ENCODE measurements around the gene FCMR. TPM values are rescaled to one million over a fixed set of nuclear protein-coding genes. Genes with fewer than 3 reads are reported as not detected.

FCMR gene
- total RNA-seq (100 to 1,000 TPM; 206 to 249 TPM), total RNA-seq (30.7 to 72.9 reads per million in 2 donors)

- Mint-ChIP-seq H3K4me3 (no peak within 1 kb of the TSS), H3K27me3 (no peaks in the 10 kb centered on the region), H3K27ac (no peak within 1 kb of the TSS), H3K36me3 (ENCODE audit: low read depth) (peaks cover 14% of the 10 kb centered on the region), H3K4me1 (peaks cover 38% of the 10 kb centered on the region)
- H3K9me3 ChIP-seq (ENCODE audit: control insufficient read depth, low read length, poor library complexity, severe bottlenecking) = no peaks in the 10 kb centered on the region
- peak in 1 of 3 donors; percentile 26 for DNase-seq
- ATAC-seq = peak; percentile 58
Measured at GRCh38 chr1:206921772-206922265, at the start of gene FCMR. Gene FCMR, minus strand, starts transcription at chr1:206921941. Its CDS starts 87 bp downstream, at chr1:206921854.

GRCh38 chr1:206971029-206971655 is 49.4 kb upstream of the FCMR start:
- no peak for DNase-seq
- Mint-ChIP-seq H3K27ac (no peak overlapping the region), H3K27me3 (peaks cover 33% of the 10 kb centered on the region), H3K36me3 (ENCODE audit: low read depth) (no peaks in the 10 kb centered on the region), H3K4me1 (peaks cover 15% of the 10 kb centered on the region), H3K4me3 (no peak overlapping the region)
- H3K9me3 ChIP-seq (ENCODE audit: control insufficient read depth, low read length, poor library complexity, severe bottlenecking) = no peaks in the 10 kb centered on the region
- ATAC-seq = no peak

GRCh38 chr1:206970446-206970845 is 48.7 kb upstream of the FCMR start, which contains the start of gene FCAMR:
Gene FCAMR, minus strand, starts transcription at chr1:206970460. Its CDS starts 335 bp downstream, at chr1:206970125.
- no peak within 1 kb of the TSS for H3K4me3 Mint-ChIP-seq
- ATAC-seq = no peak

GRCh38 chr1:206969090-206969489 is 47.3 kb upstream of the FCMR start:
- H3K4me1 Mint-ChIP-seq = peaks cover 15% of the 10 kb centered on the region
- H3K27ac Mint-ChIP-seq = no peak overlapping the region
- no peak overlapping the region for H3K4me3 Mint-ChIP-seq
- DNase-seq = no peak
- H3K27me3 Mint-ChIP-seq = peaks cover 38% of the 10 kb centered on the region
- H3K36me3 Mint-ChIP-seq (ENCODE audit: low read depth) = peaks cover 2% of the 10 kb centered on the region
- no peaks in the 10 kb centered on the region for H3K9me3 ChIP-seq (ENCODE audit: control insufficient read depth, low read length, poor library complexity, severe bottlenecking)
- ATAC-seq = no peak

More at GRCh38 chr1:206970446-206970845, 48.7 kb upstream of the FCMR start, which contains the start of gene FCAMR:
- H3K4me1 Mint-ChIP-seq = peaks cover 15% of the 10 kb centered on the region
- peaks cover 36% of the 10 kb centered on the region for H3K27me3 Mint-ChIP-seq
- H3K9me3 ChIP-seq (ENCODE audit: control insufficient read depth, low read length, poor library complexity, severe bottlenecking) = no peaks in the 10 kb centered on the region
- H3K36me3 Mint-ChIP-seq (ENCODE audit: low read depth) = peaks cover 1% of the 10 kb centered on the region
- no peak for DNase-seq
- no peak within 1 kb of the TSS for H3K27ac Mint-ChIP-seq

GRCh38 chr1:206967096-206967849 is 45.5 kb upstream of the FCMR start:
- H3K9me3 ChIP-seq (ENCODE audit: control insufficient read depth, low read length, poor library complexity, severe bottlenecking) = no peaks in the 10 kb centered on the region
- no peak for ATAC-seq
- Mint-ChIP-seq H3K27me3 (peaks cover 34% of the 10 kb centered on the region), H3K4me1 (peaks cover 21% of the 10 kb centered on the region), H3K4me3 (peak overlapping the region; percentile 45), H3K36me3 (ENCODE audit: low read depth) (peaks cover 2% of the 10 kb centered on the region), H3K27ac (peak overlapping the region; percentile 77)
- DNase-seq = no peak

GRCh38 chr1:206965781-206966180 is 44.0 kb upstream of the FCMR start:
- Mint-ChIP-seq H3K36me3 (ENCODE audit: low read depth) (peaks cover 2% of the 10 kb centered on the region), H3K4me1 (peaks cover 25% of the 10 kb centered on the region), H3K4me3 (peak overlapping the region; percentile 54), H3K27ac (peak overlapping the region; percentile 56), H3K27me3 (peaks cover 27% of the 10 kb centered on the region)
- no peak for ATAC-seq
- DNase-seq = no peak
- H3K9me3 ChIP-seq (ENCODE audit: control insufficient read depth, low read length, poor library complexity, severe bottlenecking) = no peaks in the 10 kb centered on the region

- peaks cover 13% of the 10 kb centered on the region for H3K27me3 Mint-ChIP-seq
- ATAC-seq (no peak), DNase-seq (no peak)
- peaks cover 27% of the 10 kb centered on the region for H3K4me1 Mint-ChIP-seq
- peaks cover 2% of the 10 kb centered on the region for H3K36me3 Mint-ChIP-seq (ENCODE audit: low read depth)
- H3K4me3 Mint-ChIP-seq = no peak overlapping the region
- no peaks in the 10 kb centered on the region for H3K9me3 ChIP-seq (ENCODE audit: control insufficient read depth, low read length, poor library complexity, severe bottlenecking)
- no peak overlapping the region for H3K27ac Mint-ChIP-seq
Measured at GRCh38 chr1:206963740-206964139, 42.0 kb upstream of the FCMR start.

GRCh38 chr1:206963119-206963712 is 41.5 kb upstream of the FCMR start:
- no peak overlapping the region for H3K27ac Mint-ChIP-seq
- H3K9me3 ChIP-seq (ENCODE audit: control insufficient read depth, low read length, poor library complexity, severe bottlenecking) = no peaks in the 10 kb centered on the region
- ATAC-seq = no peak
- peaks cover 24% of the 10 kb centered on the region for H3K4me1 Mint-ChIP-seq
- peaks cover 10% of the 10 kb centered on the region for H3K27me3 Mint-ChIP-seq
- H3K36me3 Mint-ChIP-seq (ENCODE audit: low read depth) = peaks cover 2% of the 10 kb centered on the region
- no peak for DNase-seq
- H3K4me3 Mint-ChIP-seq = no peak overlapping the region

GRCh38 chr1:206962272-206962671 is 40.5 kb upstream of the FCMR start:
- DNase-seq (no peak), ATAC-seq (no peak)
- H3K36me3 Mint-ChIP-seq (ENCODE audit: low read depth) = peaks cover 2% of the 10 kb centered on the region
- peaks cover 12% of the 10 kb centered on the region for H3K27me3 Mint-ChIP-seq
- no peaks in the 10 kb centered on the region for H3K9me3 ChIP-seq (ENCODE audit: control insufficient read depth, low read length, poor library complexity, severe bottlenecking)
- no peak overlapping the region for H3K27ac Mint-ChIP-seq
- peaks cover 15% of the 10 kb centered on the region for H3K4me1 Mint-ChIP-seq
- no peak overlapping the region for H3K4me3 Mint-ChIP-seq

GRCh38 chr1:206961668-206962067 is 39.9 kb upstream of the FCMR start:
- ATAC-seq (no peak), DNase-seq (no peak)
- peaks cover 16% of the 10 kb centered on the region for H3K27me3 Mint-ChIP-seq
- H3K27ac Mint-ChIP-seq = no peak overlapping the region
- H3K36me3 Mint-ChIP-seq (ENCODE audit: low read depth) = peaks cover 2% of the 10 kb centered on the region
- H3K4me1 Mint-ChIP-seq = peaks cover 12% of the 10 kb centered on the region
- H3K4me3 Mint-ChIP-seq = no peak overlapping the region
- H3K9me3 ChIP-seq (ENCODE audit: control insufficient read depth, low read length, poor library complexity, severe bottlenecking) = no peaks in the 10 kb centered on the region

- Mint-ChIP-seq H3K27me3 (peaks cover 21% of the 10 kb centered on the region), H3K36me3 (ENCODE audit: low read depth) (peaks cover 2% of the 10 kb centered on the region), H3K4me3 (no peak overlapping the region), H3K27ac (no peak overlapping the region), H3K4me1 (peaks cover 12% of the 10 kb centered on the region)
- ATAC-seq = no peak
- no peak for DNase-seq
- no peaks in the 10 kb centered on the region for H3K9me3 ChIP-seq (ENCODE audit: control insufficient read depth, low read length, poor library complexity, severe bottlenecking)
Measured at GRCh38 chr1:206960676-206961386, 39.1 kb upstream of the FCMR start.

- Mint-ChIP-seq H3K36me3 (ENCODE audit: low read depth) (no peaks in the 10 kb centered on the region), H3K4me1 (peaks cover 20% of the 10 kb centered on the region), H3K27ac (no peak overlapping the region), H3K27me3 (peaks cover 22% of the 10 kb centered on the region), H3K4me3 (no peak overlapping the region)
- no peaks in the 10 kb centered on the region for H3K9me3 ChIP-seq (ENCODE audit: control insufficient read depth, low read length, poor library complexity, severe bottlenecking)
- no peak for ATAC-seq
- DNase-seq = no peak
Measured at GRCh38 chr1:206958144-206958543, 36.4 kb upstream of the FCMR start.

GRCh38 chr1:206957639-206958038 is 35.9 kb upstream of the FCMR start:
- ATAC-seq = no peak
- Mint-ChIP-seq H3K36me3 (ENCODE audit: low read depth) (no peaks in the 10 kb centered on the region), H3K27ac (no peak overlapping the region), H3K27me3 (peaks cover 22% of the 10 kb centered on the region), H3K4me1 (peaks cover 17% of the 10 kb centered on the region), H3K4me3 (no peak overlapping the region)
- no peak for DNase-seq
- no peaks in the 10 kb centered on the region for H3K9me3 ChIP-seq (ENCODE audit: control insufficient read depth, low read length, poor library complexity, severe bottlenecking)
